ENCODE results near the gene SORBS1. TPM values are rescaled to one million over a fixed set of nuclear protein-coding genes. Genes with fewer than 3 reads are reported as not detected.

SORBS1 gene
- total RNA-seq, 4 donors from 2014 or later, result 23.3 to 359 (median 72.2) TPM

- no peak for DNase-seq
- H3K27ac ChIP-seq, result no peak overlapping the region
- peaks cover 0 to 11% (median 0%) of the 10 kb centered on the region in 3 donors for H3K4me1 ChIP-seq
- intact Hi-C loops (cut with DNase I), result no loop called here
- H3K9me3 ChIP-seq, result no peaks in the 10 kb centered on the region
- 88% methylated on average over 10 of the region's 10 CpGs for WGBS, 2 donors
- H3K36me3 ChIP-seq, result peaks cover 0 to 10% (median 0%) of the 10 kb centered on the region in 3 donors
- H3K27me3 ChIP-seq, result no peaks in the 10 kb centered on the region
- TF ChIP-seq POLR2A (IDR thresholded peaks at IDR 0.05) (no peak), CTCF (IDR thresholded peaks at IDR 0.05) (no peak)
- H3K4me3 ChIP-seq, result no peak overlapping the region
These were observed 239.4 kb downstream of the SORBS1 start for GRCh38 chr10:95321554-95322301.

GRCh38 chr10:95319239-95319638, 241.9 kb downstream of the SORBS1 start:
- TF ChIP-seq CTCF (IDR thresholded peaks at IDR 0.05) (no peak), POLR2A (IDR thresholded peaks at IDR 0.05) (no peak)
- no peak for DNase-seq
- intact Hi-C loops (cut with DNase I), result no loop called here
- H3K9me3 ChIP-seq, result no peaks in the 10 kb centered on the region
- H3K36me3 ChIP-seq, result peaks cover 0 to 20% (median 0%) of the 10 kb centered on the region in 3 donors
- peak overlapping the region in 1 of 4 donors; percentile 13 for H3K27ac ChIP-seq
- H3K27me3 ChIP-seq, result no peaks in the 10 kb centered on the region
- no peak overlapping the region for H3K4me3 ChIP-seq
- H3K4me1 ChIP-seq, result peaks cover 0 to 11% (median 0%) of the 10 kb centered on the region in 3 donors

- peaks cover 0 to 24% (median 0%) of the 10 kb centered on the region in 3 donors for H3K36me3 ChIP-seq
- WGBS, 2 donors, result 82% methylated on average over 2 of the region's 2 CpGs
- H3K4me1 ChIP-seq, result peaks cover 0 to 16% (median 0%) of the 10 kb centered on the region in 3 donors
- no peak overlapping the region for H3K27ac ChIP-seq
- no peak for DNase-seq
- no peak overlapping the region for H3K4me3 ChIP-seq
- H3K9me3 ChIP-seq, result no peaks in the 10 kb centered on the region
- no peak for TF ChIP-seq POLR2A (IDR thresholded peaks at IDR 0.05)
- TF ChIP-seq CTCF (IDR thresholded peaks at IDR 0.05), result no peak
- intact Hi-C loops (cut with DNase I), result no loop called here
- no peaks in the 10 kb centered on the region for H3K27me3 ChIP-seq
These were observed 245.7 kb downstream of the SORBS1 start for GRCh38 chr10:95315509-95315908.

- intact Hi-C loops (cut with DNase I), result no loop called here
- Histone ChIP-seq H3K9me3 (no peaks in the 10 kb centered on the region), H3K27me3 (no peaks in the 10 kb centered on the region), H3K27ac (peak overlapping the region in 1 of 4 donors; percentile 2), H3K4me3 (no peak overlapping the region), H3K4me1 (peaks cover 1 to 21% (median 3%) of the 10 kb centered on the region in 3 donors), H3K36me3 (peaks cover 0 to 18% (median 0%) of the 10 kb centered on the region in 3 donors)
- TF ChIP-seq CTCF (IDR thresholded peaks at IDR 0.05) (no peak), POLR2A (IDR thresholded peaks at IDR 0.05) (no peak)
- 78 to 96% methylated on average over 3 of the region's 4 CpGs for WGBS, 2 donors
- DNase-seq, result no peak
These were observed 246.8 kb downstream of the SORBS1 start for GRCh38 chr10:95314192-95314918.

- Histone ChIP-seq H3K9me3 (no peaks in the 10 kb centered on the region), H3K36me3 (peaks cover 0 to 18% (median 0%) of the 10 kb centered on the region in 3 donors), H3K27ac (no peak overlapping the region), H3K4me1 (peaks cover 6 to 30% (median 16%) of the 10 kb centered on the region in 3 donors), H3K27me3 (no peaks in the 10 kb centered on the region), H3K4me3 (no peak overlapping the region)
- 100% methylated on average over 1 of the region's 1 CpG for WGBS, 2 donors
- DNase-seq, result no peak
- TF ChIP-seq CTCF (IDR thresholded peaks at IDR 0.05) (no peak), POLR2A (IDR thresholded peaks at IDR 0.05) (no peak)
- intact Hi-C loops (cut with DNase I), result no loop called here
These were observed 248.1 kb downstream of the SORBS1 start for GRCh38 chr10:95312986-95313495.
